HepG2 (cell line): ENCODE data around the gene PSMD1.

Experiments
- CTCF ChIP-seq: sonication (generic); formaldehyde crosslinking; IDR thresholded peaks from 2 replicates; pipeline ENCODE4 v1.5.0; 2020; ENCODE audit warnings: mild to moderate bottlenecking, missing genetic modification reagents, moderate library complexity
- ESRRA ChIP-seq: sonication (generic); formaldehyde crosslinking; IDR thresholded peaks from 2 replicates; pipeline ENCODE4 v1.5.1; 2020; ENCODE audit warnings: mild to moderate bottlenecking, low read depth, missing genetic modification reagents
- EZH2 ChIP-seq: conservative IDR thresholded peaks from 2 replicates; pipeline ENCODE4 v1.6.1; 2012; ENCODE audit warnings: mild to moderate bottlenecking, low read depth, low read length, moderate library complexity
- HNRNPUL1 ChIP-seq: fragments of 200-400 bp; formaldehyde crosslinking; IDR thresholded peaks from 2 replicates; pipeline ENCODE4 v1.6.1; 2017; ENCODE audit warnings: low read depth, mild to moderate bottlenecking, low read length, moderate library complexity
- KLF16 ChIP-seq, 2 experiments: sonication (generic) in 1 of 2; formaldehyde crosslinking in 1 of 2; IDR thresholded peaks; 2 replicates each; pipeline versions ENCODE4 v1.6.1 to v1.8.0; 2016 to 2023; ENCODE audit warnings: missing genetic modification reagents in 2 of 2, missing compliant biosample characterization in 1 of 2
- LCORL ChIP-seq, 2 experiments: fragments of 450-650 bp in 1 of 2; sonication (generic) in 1 of 2; formaldehyde crosslinking in 1 of 2; IDR thresholded peaks; 2 replicates each; pipeline versions ENCODE4 v1.5.0 to v1.6.1; 2017 to 2020; ENCODE audit warnings: antibody characterized with exemption in 1 of 2, missing genetic modification reagents in 1 of 2
- NFRKB ChIP-seq: fragments of 450-650 bp; IDR thresholded peaks from 2 replicates; pipeline ENCODE4 v1.6.1; 2017
- SETDB1 ChIP-seq: sonication (generic); formaldehyde crosslinking; IDR thresholded peaks from 2 replicates; pipeline ENCODE4 v1.5.1; 2020; ENCODE audit warnings: missing genetic modification reagents, mild to moderate bottlenecking, borderline replicate concordance
- SMC3 ChIP-seq: IDR thresholded peaks from 2 replicates; pipeline ENCODE4 v1.6.1; 2011; ENCODE audit warnings: low read length, improper control_type of control experiment
- TAF1 ChIP-seq: sonication (generic); formaldehyde crosslinking; IDR thresholded peaks from 2 replicates; pipeline ENCODE4 v1.4.0; 2020; ENCODE audit warnings: missing genetic modification reagents
- ZBTB40 ChIP-seq, 2 experiments: fragments of 450-650 bp in 1 of 2; sonication (generic) in 1 of 2; formaldehyde crosslinking in 1 of 2; IDR thresholded peaks; 2 replicates each; pipeline versions ENCODE4 v1.6.1 to v1.8.0; 2016 to 2022; ENCODE audit warnings: antibody characterized with exemption in 1 of 2, mild to moderate bottlenecking in 1 of 2, missing genetic modification reagents in 1 of 2
- ZFP41 ChIP-seq: sonication (generic); formaldehyde crosslinking; IDR thresholded peaks from 2 replicates; pipeline ENCODE4 v1.4.0; 2020; ENCODE audit warnings: mild to moderate bottlenecking, missing genetic modification reagents, borderline replicate concordance
- ZNF780A ChIP-seq: sonication (generic); formaldehyde crosslinking; IDR thresholded peaks from 2 replicates; pipeline ENCODE4 v1.8.0; 2022; ENCODE audit warnings: mild to moderate bottlenecking, missing genetic modification reagents, moderate library complexity

- TF ChIP-seq CTCF (CRISPR knock-in tag) (no peak), TAF1 (CRISPR knock-in tag) (no peak), SETDB1 (CRISPR knock-in tag) (no peak), NFRKB (no peak), HNRNPUL1 (no peak), ESRRA (no peak), ZFP41 (CRISPR knock-in tag) (no peak), KLF16 (CRISPR knock-in tag; IDR thresholded peaks at IDR 0.05) (no peak), LCORL (IDR thresholded peaks at IDR 0.05) (no peak), LCORL (CRISPR knock-in tag; IDR thresholded peaks at IDR 0.05) (0 out of 2 replicates have a peak, but pooled peaks have one; percentile 14), ZBTB40 (IDR thresholded peaks at IDR 0.05) (no peak), ZBTB40 (CRISPR knock-in tag; IDR thresholded peaks at IDR 0.05) (no peak), EZH2 (no peak), ZNF780A (CRISPR knock-in tag) (no peak), SMC3 (no peak)
Measured at GRCh38 chr2:231197706-231198290, 141.1 kb downstream of the PSMD1 start.
